Endothelial cell of umbilical vein (primary cell): ENCODE data around the gene TOB1. TPM values are rescaled to one million over a fixed set of nuclear protein-coding genes. Genes with fewer than 3 reads are reported as not detected.
A peak's percentile ranks its signal among the peaks of the same experiment; 100 is the strongest.

Source experiments
- BruUV-seq: library from RNA; stranded (reverse); fragments of 400-500 nt; replicated peaks from 2 replicates; lab custom pipeline; 2021; lab: Mats Ljungman, UMichigan
- CTCF ChIA-PET: fragments of 300-600, 350-600 bp; sonication (Branson Sonifier 250); formaldehyde crosslinking; loops from one replicate; lab custom pipeline; 2021; ENCODE audit warnings: antibody characterized with exemption, inconsistent platforms; lab: Charles Lee
- POLR2A ChIA-PET: fragments of 300-600, 350-600 bp; sonication (Branson Sonifier 250); formaldehyde crosslinking; loops from one replicate; lab custom pipeline; 2021; ENCODE audit warnings: antibody characterized with exemption, inconsistent platforms; lab: Charles Lee
- DNase-seq: peaks from one replicate; pipeline ENCODE4 v3.0.0-alpha.2; 2011; ENCODE audit warnings: low read depth, low spot score
- FAIRE-seq: peaks from 2 replicates; lab custom pipeline; 2011; peaks lifted over from hg19 to GRCh38; lab: Jason Lieb, UNC
- H2AFZ ChIP-seq: 2 replicates; pipeline ENCODE4 v1.6.0; 2012; ENCODE audit warnings: low read depth, low read length, control low read depth, inconsistent platforms
- H3K27ac ChIP-seq: 2 replicates; pipeline ENCODE4 v1.5.1; 2011; ENCODE audit warnings: low read depth, mild to moderate bottlenecking, control low read depth, low read length, moderate library complexity; ENCODE audit not compliant: insufficient read depth
- H3K27me3 ChIP-seq, 2 experiments: 2 replicates each; pipeline versions ENCODE4 v1.6.0 to v1.6.1; 2011; ENCODE audit warnings: low read length in 2 of 2, mixed read lengths in 1 of 2; ENCODE audit not compliant: control insufficient read depth in 2 of 2, insufficient read depth in 2 of 2
- H3K36me3 ChIP-seq, 2 experiments: 2 replicates in 1 of 2; 3 replicates in 1 of 2; pipeline ENCODE4 v1.5.1; 2011; ENCODE audit warnings: low read length in 2 of 2, mild to moderate bottlenecking in 1 of 2, moderate library complexity in 1 of 2; ENCODE audit not compliant: control insufficient read depth in 2 of 2, insufficient read depth in 2 of 2; ENCODE audit errors: extremely low read depth in 1 of 2
- H3K4me1 ChIP-seq: 3 replicates; pipeline ENCODE4 v1.5.1; 2011; ENCODE audit warnings: mild to moderate bottlenecking, low read length; ENCODE audit not compliant: control insufficient read depth, insufficient read depth; ENCODE audit errors: extremely low read depth
- H3K4me2 ChIP-seq: 2 replicates; pipeline ENCODE4 v1.6.1; 2011; ENCODE audit warnings: low read length, control low read depth, mixed read lengths; ENCODE audit not compliant: insufficient read depth
- H3K4me3 ChIP-seq, 3 experiments: fragments of 200-600 bp in 1 of 3; sonication (generic), shearing (Covaris generic) in 1 of 3; replicated peaks in 1 of 3; 2 replicates each; pipeline ENCODE4 v1.5.1; 2011 to 2016; ENCODE audit warnings: control low read depth in 3 of 3, low read length in 3 of 3, mild to moderate bottlenecking in 2 of 3, inconsistent platforms in 1 of 3, low read depth in 1 of 3, moderate library complexity in 1 of 3; ENCODE audit not compliant: insufficient read depth in 1 of 3
- H3K79me2 ChIP-seq: 2 replicates; pipeline ENCODE4 v1.6.0; 2012; ENCODE audit warnings: low read length, inconsistent platforms; ENCODE audit not compliant: control insufficient read depth, insufficient read depth
- H3K9ac ChIP-seq: replicated peaks from 2 replicates; pipeline ENCODE3; 2011; ENCODE audit warnings: low read length, control low read depth; ENCODE audit not compliant: insufficient read depth; ENCODE audit errors: extremely low read depth
- H3K9me1 ChIP-seq: replicated peaks from 3 replicates; pipeline ENCODE4 v1.6.0; 2011; ENCODE audit warnings: mild to moderate bottlenecking, low read length; ENCODE audit not compliant: control insufficient read depth, insufficient read depth; ENCODE audit errors: extremely low read depth
- H3K9me3 ChIP-seq: replicated peaks from 2 replicates; pipeline ENCODE4 v1.5.1; 2012; ENCODE audit warnings: low read length, inconsistent platforms; ENCODE audit not compliant: control insufficient read depth, insufficient read depth
- H4K20me1 ChIP-seq: replicated peaks from 2 replicates; pipeline ENCODE3; 2011; ENCODE audit warnings: mild to moderate bottlenecking, low read length; ENCODE audit not compliant: control insufficient read depth, insufficient read depth; ENCODE audit errors: extremely low read depth
- CTCF ChIP-seq, 2 donors: IDR thresholded peaks; 1 replicate in 1 of 2; 2 replicates in 1 of 2; pipeline ENCODE4 v1.5.1; 2011; ENCODE audit warnings: low read length in 2 of 2, mild to moderate bottlenecking in 2 of 2, moderate library complexity in 2 of 2, control low read depth in 1 of 2, inconsistent platforms in 1 of 2, low read depth in 1 of 2; ENCODE audit not compliant: insufficient read depth in 1 of 2; ENCODE audit errors: extremely low read depth in 1 of 2
- EZH2 ChIP-seq: IDR thresholded peaks from 2 replicates; pipeline ENCODE4 v1.6.1; 2012; ENCODE audit warnings: borderline replicate concordance, low read depth, mild to moderate bottlenecking, moderate library complexity, low read length, inconsistent platforms; ENCODE audit not compliant: severe bottlenecking
- FOS ChIP-seq: IDR thresholded peaks from 2 replicates; pipeline ENCODE4 v1.6.1; 2011; ENCODE audit warnings: mild to moderate bottlenecking, low read length, moderate library complexity, borderline replicate concordance; ENCODE audit not compliant: insufficient read depth
- GATA2 ChIP-seq: IDR thresholded peaks from 2 replicates; pipeline ENCODE4 v1.7.0; 2011; ENCODE audit warnings: low read depth, mild to moderate bottlenecking, moderate library complexity, mixed read lengths, low read length; ENCODE audit not compliant: insufficient read length, insufficient read depth
- JUN ChIP-seq: IDR thresholded peaks from 2 replicates; pipeline ENCODE4 v1.6.1; 2011; ENCODE audit warnings: borderline replicate concordance, low read depth; ENCODE audit not compliant: insufficient read length, insufficient read depth
- MYC ChIP-seq: IDR thresholded peaks from one replicate; pipeline ENCODE4 v1.6.1; 2011; ENCODE audit warnings: mild to moderate bottlenecking, low read depth, low read length
- POLR2A ChIP-seq: IDR thresholded peaks from 2 replicates; pipeline ENCODE4 v1.6.1; 2012; ENCODE audit warnings: low read depth, mild to moderate bottlenecking, control low read depth, low read length
- POLR2AphosphoS5 ChIP-seq: IDR thresholded peaks from 2 replicates; pipeline ENCODE4 v1.6.1; 2012; ENCODE audit warnings: low read depth, mild to moderate bottlenecking, control low read depth, low read length, moderate library complexity; ENCODE audit not compliant: insufficient read depth
- dilution Hi-C: fragments of 300-500 bp; cut with MboI; formaldehyde crosslinking; loops from one replicate; pipeline ENCODE4 v1.15.0; 2019; ENCODE audit warnings: low sequenced_read_pairs; ENCODE audit not compliant: extremely low pct_ligation_motif_present
- intact Hi-C: fragments of 100-400 bp; cut with micrococcal nuclease; formaldehyde crosslinking; loops from one replicate; pipeline ENCODE4 v1.10.0; 2022
- polyA plus RNA-seq, 4 experiments: library from polyadenylated mRNA; depleted of rRNA in 3 of 4; stranded (reverse) in 3 of 4; unstranded in 1 of 4; fragments of >200 nt; gene quantifications; 2 replicates each; pipeline versions ENCODE4 v1.2.1 to v1.2.3, GENCODE V29; 2011 to 2012; ENCODE audit warnings: missing spikeins in 1 of 4
- total RNA-seq: library from RNA; stranded (reverse); gene quantifications from 2 replicates; pipeline ENCODE4 v1.2.3, GENCODE V29; 2021
- TF ChIP-seq, protein P1 (sequence below): IDR thresholded peaks from 2 replicates; pipeline ENCODE4 v1.6.1; 2011; ENCODE audit not compliant: insufficient read depth, insufficient read length

The TOB1 gene
- total and polyA plus RNA-seq, 2 donors (not counting 3 experiments of a cell fraction or from before 2014, with no cell fraction given) = 3.3 to 12.9 TPM

DNA sequence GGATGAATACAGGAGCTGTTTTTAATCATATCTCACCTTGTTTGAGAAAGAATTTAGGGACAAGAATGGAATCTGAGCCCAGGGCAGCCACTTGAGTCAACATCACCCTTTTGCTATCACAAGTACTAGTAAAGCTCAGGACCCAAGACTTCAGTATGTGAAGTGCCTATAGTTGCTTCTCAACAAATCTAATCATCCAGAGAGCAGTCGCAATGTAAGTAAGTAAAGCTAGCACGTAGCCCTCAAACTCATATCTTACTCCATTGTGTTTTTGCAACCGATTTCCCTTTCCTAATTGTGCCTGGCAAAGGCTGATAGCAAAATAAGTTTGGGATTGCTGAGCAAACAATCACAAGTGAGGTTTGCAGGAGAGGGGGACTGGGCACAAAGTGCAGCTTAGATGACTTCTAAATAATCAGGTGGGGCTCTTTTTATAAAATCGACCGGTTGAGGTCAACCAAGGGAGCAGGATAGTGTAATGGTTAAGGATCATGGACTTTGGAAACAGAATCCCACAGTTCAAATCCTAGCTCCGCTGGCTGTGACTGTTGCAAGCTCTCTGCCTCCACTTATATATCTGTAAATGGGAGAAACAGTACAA is 13.0 kb downstream of the TOB1 start:
- no peaks in the 10 kb centered on the region for H3K79me2 ChIP-seq
- H2AFZ ChIP-seq = peak overlapping the region; percentile 78
- DNase-seq = peak; percentile 53
- no peak overlapping the region for H3K9ac ChIP-seq
- BruUV-seq = no TSS peak
- TF ChIP-seq MYC (no peak), POLR2A (no peak)
- TF ChIP-seq, protein P1, sequence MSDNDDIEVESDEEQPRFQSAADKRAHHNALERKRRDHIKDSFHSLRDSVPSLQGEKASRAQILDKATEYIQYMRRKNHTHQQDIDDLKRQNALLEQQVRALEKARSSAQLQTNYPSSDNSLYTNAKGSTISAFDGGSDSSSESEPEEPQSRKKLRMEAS = no peak
- intact Hi-C loops = loop anchor here (5.0 kb wide), 1 partner anchor 299 kb away; the partner anchor contains the start of gene NME1
- FAIRE-seq = no peak
- peaks cover 10% of the 10 kb centered on the region for H3K4me1 ChIP-seq
- H3K27ac ChIP-seq = no peak overlapping the region
- dilution Hi-C loops = no loop called here
- H3K27me3 ChIP-seq = peaks cover 7 to 16% of the 10 kb centered on the region in 2 experiments
- H3K4me2 ChIP-seq = no peak overlapping the region
- no peaks in the 10 kb centered on the region for H3K9me1 ChIP-seq
- no peak overlapping the region for H3K4me3 ChIP-seq
- no peaks in the 10 kb centered on the region for H4K20me1 ChIP-seq
- H3K9me3 ChIP-seq = no peaks in the 10 kb centered on the region
- no peaks in the 10 kb centered on the region for H3K36me3 ChIP-seq
- CTCF ChIA-PET = interaction anchor here (0.6 to 7.6 kb wide), 36 partner anchors 10 to 302 kb away, joined by 3 to 343 read pairs (median 6); partner anchors contain the start of genes ANKRD40CL, NME1, TOB1 and WFIKKN2
- POLR2A ChIA-PET = interaction anchor here (1.3 to 6.1 kb wide), 2 partner anchors 13 to 102 kb away, joined by 3 to 67 read pairs; partner anchors contain the start of gene TOB1

DNA sequence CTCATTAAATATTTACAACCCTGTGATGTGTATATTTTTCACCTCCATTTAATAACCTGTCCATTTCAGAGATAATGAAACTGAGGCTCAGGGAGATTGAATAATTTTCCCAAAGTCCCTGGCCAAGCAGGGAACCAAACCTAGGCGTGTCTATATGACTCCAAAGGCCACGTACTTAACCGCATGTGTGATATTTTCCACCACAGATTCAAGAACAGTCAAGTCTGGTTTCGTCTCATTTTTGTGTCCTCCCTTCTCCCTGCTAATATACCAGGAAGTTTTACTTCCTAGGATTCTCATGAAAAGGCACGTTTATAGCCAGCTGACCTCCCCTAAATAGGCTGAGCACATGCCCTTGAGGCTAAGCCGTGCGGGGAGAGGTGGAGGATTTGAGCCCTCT is 15.5 kb downstream of the TOB1 start:
- no peak overlapping the region for H3K4me2 ChIP-seq
- no peak overlapping the region for H3K9ac ChIP-seq
- no peaks in the 10 kb centered on the region for H4K20me1 ChIP-seq
- H3K9me1 ChIP-seq = no peaks in the 10 kb centered on the region
- no peak overlapping the region for H3K27ac ChIP-seq
- no peaks in the 10 kb centered on the region for H3K36me3 ChIP-seq
- ChIA-PET CTCF (interaction anchor here (1.0 to 7.6 kb wide), 3 partner anchors 8 to 103 kb away, joined by 3 to 343 read pairs (median 125); partner anchors contain the start of gene TOB1), POLR2A (no interaction called here)
- H3K79me2 ChIP-seq = no peaks in the 10 kb centered on the region
- no peak overlapping the region for H2AFZ ChIP-seq
- H3K4me1 ChIP-seq = peaks cover 10% of the 10 kb centered on the region
- dilution Hi-C loops = no loop called here
- FAIRE-seq (no peak), DNase-seq (no peak)
- no peaks in the 10 kb centered on the region for H3K9me3 ChIP-seq
- peaks cover 7 to 16% of the 10 kb centered on the region in 2 experiments for H3K27me3 ChIP-seq
- TF ChIP-seq POLR2A (no peak), GATA2 (no peak), MYC (no peak), FOS (no peak), POLR2AphosphoS5 (no peak), JUN (no peak), CTCF (IDR thresholded peaks at IDR 0.05; ENCODE audit: extremely low read depth in 1 of 2, insufficient read depth in 1 of 2, low read depth in 1 of 2, low read length in 2 of 2) (no peak), EZH2 (no peak)
- TF ChIP-seq, protein P1 = no peak
- intact Hi-C loops = loop anchor here (5.0 kb wide), 1 partner anchor 302 kb away; the partner anchor contains the start of gene NME1
- no TSS peak for BruUV-seq
- no peak overlapping the region for H3K4me3 ChIP-seq
